SK-N-MC (cell line): ENCODE data around the gene FXN.

Source experiments
- EZH2 ChIP-seq: fragments of 200-600 bp; sonication (generic); IDR thresholded peaks from one replicate; pipeline ENCODE4 v1.6.1; 2017; ENCODE audit warnings: antibody characterized with exemption
- FOXP2 ChIP-seq: optimal IDR thresholded peaks from 2 replicates; pipeline ENCODE3; 2011; ENCODE audit warnings: mild to moderate bottlenecking, moderate library complexity; ENCODE audit not compliant: insufficient read depth; ENCODE audit errors: extremely low read length, control extremely low read depth
- POLR2AphosphoS5 ChIP-seq: IDR thresholded peaks from 2 replicates; pipeline ENCODE4 v1.6.1; 2012; ENCODE audit warnings: mild to moderate bottlenecking, low read depth, low read length, borderline replicate concordance

DNA sequence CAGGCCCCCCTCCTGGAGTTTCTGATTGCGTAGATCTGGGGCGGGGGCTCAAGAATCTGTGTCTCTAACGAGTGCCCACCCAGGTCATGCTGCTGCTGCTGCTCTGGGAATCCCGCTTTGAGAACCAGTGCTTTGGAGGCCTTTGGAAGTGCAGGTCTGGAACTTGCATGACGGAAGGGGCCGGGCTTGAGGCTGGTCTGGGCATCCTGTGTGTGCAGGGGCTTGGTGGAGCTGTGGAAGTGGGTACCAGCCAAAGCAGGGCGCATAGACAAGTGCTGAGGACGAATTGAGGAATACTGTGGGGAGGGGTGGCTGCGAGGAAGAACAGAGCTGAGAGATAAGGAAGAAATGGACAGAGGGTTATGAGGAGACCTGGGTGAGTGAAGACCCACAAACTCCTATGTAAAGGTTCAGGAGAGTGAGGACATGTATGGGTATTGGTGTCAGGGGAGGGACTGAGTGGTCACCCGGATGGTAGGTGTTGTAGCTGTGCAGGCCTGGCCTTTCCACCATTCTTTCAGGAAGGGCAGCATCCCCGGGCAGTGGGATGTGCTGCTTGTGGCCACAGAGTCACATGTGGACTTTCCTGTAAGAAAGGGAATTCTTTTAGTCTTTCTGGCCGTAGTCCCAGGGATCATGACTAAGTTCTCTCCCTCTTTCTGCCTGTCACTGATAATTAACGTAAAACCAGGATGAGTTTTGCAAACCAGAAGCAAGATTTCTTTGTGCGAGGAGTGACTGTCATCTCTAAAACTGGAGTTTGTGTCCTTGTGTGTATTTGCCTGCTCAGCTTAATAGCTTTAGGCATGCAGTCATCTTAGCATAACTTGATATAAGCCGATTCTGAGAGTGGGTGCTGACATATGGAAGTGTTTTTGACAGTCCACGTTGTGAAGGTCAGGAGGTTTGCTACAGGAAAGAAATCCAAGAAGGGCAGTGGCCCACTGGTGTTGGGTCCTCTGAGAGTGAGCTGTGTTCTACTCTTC is 95.2 kb downstream of the FXN start:
- no peak for TF ChIP-seq POLR2AphosphoS5
- no peak for TF ChIP-seq FOXP2
- TF ChIP-seq EZH2: no peak
